Mucosa of gallbladder (tissue), 1 donor: Measurements from ENCODE around the gene CBL. TPM values are rescaled to one million over a fixed set of nuclear protein-coding genes. Genes with fewer than 3 reads are reported as not detected.

ENCODE experiments used
- DNase-seq: peaks from one replicate; pipeline ENCODE4 v3.0.0-alpha.2; 2020; ENCODE audit warnings: low spot score
- total RNA-seq: library from RNA; stranded (reverse); gene quantifications from one replicate; pipeline ENCODE4 v1.2.1, GENCODE V29; 2021
- donor health status: DM: no; HTN: no; CAD: no.

The CBL gene
- total RNA-seq, 1 donor from 2014 or later, result 15.6 TPM

DNA sequence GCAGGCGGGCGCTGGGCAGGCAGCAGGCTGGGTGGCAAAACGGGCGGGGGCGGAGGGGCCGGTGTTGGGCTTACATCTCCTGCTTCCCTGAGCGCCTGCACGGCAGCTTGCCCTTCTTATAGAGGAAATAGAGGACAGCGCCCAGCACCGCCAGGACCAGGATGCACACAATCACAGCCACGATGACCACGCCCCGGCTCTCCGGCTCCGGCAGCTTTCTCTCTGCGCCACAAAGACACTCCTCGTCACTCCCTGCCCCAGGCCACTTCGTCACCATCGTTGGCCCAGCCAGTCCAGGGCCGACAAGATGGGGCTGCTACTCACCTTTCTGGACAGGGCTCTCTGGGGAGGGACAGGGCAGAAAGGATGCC is 104.5 kb downstream of the CBL start:
- no peak for DNase-seq

DNA sequence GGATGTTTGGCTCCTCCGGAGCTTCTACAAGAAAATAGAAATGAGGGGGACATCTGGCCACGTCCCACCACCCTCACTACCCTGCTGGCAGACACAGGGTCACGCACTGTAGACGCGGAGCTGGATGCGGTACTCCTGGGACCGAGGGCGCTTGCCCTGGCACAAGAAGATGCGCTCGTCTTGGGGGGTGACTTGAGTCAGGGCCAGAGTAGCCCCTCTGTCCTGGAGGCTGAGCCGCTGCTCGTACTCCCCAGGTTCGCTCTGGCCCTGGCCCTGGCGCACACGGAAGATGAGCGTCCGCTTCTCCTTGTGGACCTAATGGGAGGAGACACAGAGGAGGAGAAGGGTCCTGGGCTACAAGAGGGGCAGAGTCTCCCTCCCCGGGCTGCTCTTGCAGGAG is 108.6 kb downstream of the CBL start:
- DNase-seq, result no peak

DNA sequence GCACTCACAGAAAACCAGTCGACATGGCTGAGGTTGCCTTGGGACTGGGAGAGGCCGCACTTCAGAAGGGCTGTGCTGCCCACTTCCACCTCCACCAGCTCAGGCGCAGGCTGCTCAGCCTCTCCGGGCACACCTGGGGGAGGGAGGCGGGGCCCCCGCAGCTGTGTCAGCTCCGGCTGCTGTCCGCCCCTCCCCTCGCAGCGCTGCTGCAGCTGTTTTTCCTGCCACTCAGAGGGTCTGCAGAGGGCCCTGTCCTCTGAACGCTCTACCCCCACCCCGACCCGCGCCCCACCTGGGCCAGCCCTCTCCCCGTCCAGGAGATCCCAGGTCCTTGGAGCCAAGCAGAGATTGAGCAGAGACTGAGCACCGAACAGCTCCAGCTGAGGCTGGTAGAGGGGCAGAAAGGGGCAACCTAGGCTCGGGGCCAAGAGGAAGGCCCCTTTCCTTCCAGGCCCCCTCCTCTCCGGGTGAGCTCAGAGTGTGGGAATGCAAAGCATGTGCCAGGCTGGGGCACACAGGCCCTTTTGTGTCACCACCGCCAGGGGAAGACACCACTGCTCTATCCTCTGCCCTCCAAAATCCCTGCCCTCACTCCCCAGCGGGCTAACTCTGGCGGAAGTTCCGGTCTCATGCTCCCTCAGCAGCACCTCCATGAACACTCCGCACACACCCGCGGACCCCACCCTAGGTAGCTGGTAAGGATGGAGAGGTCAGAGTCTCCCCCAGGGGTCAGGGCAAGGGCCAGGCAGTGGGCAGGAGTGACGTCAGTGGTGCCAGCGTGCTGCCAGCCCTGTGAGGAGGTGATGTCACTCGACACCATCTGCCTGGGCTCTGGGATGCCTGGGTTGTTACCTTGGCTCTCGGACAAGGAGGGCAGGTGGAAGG is 109.2 kb downstream of the CBL start:
- no peak for DNase-seq

DNA sequence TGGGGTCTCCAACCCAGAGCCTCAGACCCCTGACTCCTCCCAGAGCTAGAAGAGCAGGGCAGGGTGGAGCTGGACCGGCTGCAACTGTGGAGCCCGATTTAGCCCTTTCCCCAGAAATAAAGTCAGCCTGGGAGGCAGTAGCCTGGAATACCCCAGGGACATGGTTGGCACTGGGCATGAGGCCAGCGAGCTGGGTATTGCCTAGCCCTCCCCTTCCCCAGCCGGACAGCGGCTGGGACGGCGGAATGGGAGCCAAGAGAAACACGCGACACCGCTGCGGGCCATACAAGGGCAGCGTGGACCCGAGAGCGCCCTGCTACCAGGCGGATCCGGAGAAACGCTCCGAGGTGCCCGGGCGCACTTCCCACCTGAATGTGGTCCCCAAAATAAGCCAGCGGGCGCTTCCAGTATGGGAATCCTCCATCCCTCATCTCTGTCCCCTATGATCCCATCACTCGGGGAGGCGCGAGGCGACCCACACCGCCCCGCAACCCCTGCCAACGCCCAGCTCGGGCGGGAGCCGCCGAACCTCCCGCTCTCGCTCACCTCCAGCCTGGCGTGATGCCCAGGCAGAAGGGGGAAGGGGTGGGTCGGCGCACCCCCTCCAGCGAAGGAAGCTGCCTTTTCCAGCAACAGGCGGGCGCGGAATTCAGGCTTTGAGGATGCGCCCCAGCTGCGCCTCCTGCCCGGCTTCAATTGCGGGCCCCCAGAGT is 110.0 kb downstream of the CBL start:
- no peak for DNase-seq

GRCh38 chr11:119316729-119317591 is 110.8 kb downstream of the CBL start, which contains the start of gene MCAM:
MCAM (minus strand) TSS chr11:119317130; CDS start chr11:119317101, 29 bp downstream.
- no peak for DNase-seq

GRCh38 chr11:119317592-119318239 is 111.6 kb downstream of the CBL start:
- no peak for DNase-seq

DNA sequence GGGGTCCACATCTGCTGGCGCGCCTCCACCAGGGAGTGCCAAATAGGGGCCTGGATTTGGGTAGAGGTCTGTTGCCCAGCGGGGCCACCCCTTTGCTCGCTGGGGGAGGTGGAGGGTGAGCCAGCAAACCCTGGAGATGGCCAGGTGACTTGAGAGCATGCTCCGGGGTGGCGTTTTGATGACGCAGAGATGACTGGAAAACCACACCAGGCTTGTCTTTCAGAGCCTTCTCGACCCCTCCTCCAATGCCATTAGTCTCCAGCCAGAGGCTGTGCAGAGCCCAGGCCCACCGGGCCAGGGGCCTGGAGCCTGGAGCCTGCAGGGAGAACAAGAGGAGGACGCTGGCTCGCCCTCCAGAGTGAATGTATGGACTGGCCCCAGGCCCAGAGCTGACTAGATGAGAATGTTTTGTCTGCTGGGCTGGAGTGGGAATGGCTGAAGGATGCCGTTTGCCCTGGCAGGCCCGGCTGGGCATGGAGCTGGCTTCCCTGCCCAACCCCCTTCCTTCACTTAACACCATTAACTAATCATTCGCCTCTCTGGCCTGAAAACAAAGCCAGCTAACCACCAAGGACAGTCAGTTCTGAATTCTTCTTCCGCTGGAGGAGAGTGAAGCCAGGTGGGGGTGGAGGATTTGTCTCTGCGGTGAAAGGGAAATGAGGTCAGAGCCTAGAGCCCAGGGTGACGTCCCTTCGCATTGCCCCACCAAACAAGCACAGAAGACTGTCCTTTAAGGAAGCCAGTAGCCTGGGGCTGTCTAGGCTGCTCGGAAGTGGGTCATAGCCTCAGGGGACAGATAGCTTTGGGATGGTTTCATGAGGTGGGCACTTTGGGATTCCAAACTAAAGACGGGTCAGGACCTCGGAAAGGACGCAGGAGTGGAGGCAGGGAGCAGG is 112.3 kb downstream of the CBL start:
- DNase-seq, result no peak

- DNase-seq, result no peak
Observed at GRCh38 chr11:119319136-119319699, 113.1 kb downstream of the CBL start.

DNA sequence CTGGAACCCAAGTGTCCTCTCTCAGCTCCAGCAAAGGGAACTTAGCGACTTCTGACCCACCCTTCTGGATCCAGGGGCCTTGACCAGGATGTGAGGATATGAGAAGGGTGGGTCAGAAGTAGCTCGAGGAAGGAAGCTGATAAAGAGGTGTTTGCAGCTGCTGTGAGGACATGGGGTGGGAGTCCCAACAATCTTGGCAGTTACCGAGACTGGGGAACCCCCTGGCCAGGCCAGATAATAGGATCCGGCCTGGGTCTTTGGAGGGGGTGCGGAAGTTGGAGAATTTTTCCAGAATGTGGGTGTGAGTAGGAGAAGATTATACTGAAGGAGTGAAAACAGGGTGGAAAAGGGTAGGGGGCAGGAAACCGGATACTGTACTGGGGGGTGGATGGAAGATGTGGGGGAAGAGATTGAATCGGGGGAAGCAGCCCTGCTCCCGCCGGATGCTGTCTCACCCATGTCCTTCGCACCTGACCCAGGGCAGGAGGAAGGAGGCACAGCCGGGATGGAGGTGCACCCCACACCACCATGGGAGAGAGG is 113.6 kb downstream of the CBL start:
- DNase-seq, result no peak

DNA sequence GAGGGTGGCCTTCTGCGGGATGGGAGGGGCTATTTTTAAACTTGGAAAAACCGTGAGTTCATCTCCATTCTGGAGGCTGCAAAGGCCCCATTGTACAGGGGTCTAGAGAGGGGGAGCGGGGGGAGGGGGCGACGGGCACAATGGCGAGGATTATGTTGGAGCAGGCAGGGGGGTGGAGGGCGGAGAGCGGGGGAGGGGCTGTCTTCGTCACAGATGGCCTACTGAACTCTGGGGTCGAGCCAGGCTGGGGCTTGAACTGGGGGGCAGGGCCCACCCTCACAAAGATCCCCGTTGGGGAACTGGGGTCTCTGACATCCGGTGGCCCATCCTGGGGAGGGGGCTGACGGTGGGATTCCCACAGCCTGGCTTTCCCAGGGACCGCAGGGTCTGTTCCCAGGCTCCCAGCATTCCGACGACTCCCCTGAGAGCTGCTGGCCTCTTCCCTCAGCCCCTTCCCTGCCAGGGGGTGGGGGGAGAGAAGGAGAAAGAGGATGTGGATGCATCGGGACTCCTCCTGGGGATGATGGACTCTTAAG is 114.2 kb downstream of the CBL start:
- DNase-seq, result no peak

- DNase-seq, result no peak
Observed at GRCh38 chr11:119320776-119321524, 114.8 kb downstream of the CBL start.

DNA sequence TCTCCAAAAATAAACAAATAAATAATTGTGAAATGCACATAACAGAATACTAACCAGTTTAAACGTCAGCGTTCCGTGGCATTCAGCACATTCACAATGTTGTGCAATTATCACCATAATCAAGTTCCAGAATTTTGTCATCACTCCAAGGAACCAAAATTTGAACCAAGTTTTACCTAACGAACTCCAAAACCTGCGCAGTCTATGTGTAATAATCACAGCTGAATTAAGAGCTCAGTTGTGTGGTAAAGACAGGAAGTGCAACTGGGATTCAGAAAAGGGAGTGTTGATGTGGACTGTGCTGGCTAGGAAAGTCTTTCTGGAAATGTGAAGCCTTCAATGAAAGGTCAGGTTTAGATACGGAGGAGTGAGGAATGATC is 116.2 kb downstream of the CBL start:
- no peak for DNase-seq

- no peak for DNase-seq
Observed at GRCh38 chr11:119322921-119323531, 116.9 kb downstream of the CBL start.

DNA sequence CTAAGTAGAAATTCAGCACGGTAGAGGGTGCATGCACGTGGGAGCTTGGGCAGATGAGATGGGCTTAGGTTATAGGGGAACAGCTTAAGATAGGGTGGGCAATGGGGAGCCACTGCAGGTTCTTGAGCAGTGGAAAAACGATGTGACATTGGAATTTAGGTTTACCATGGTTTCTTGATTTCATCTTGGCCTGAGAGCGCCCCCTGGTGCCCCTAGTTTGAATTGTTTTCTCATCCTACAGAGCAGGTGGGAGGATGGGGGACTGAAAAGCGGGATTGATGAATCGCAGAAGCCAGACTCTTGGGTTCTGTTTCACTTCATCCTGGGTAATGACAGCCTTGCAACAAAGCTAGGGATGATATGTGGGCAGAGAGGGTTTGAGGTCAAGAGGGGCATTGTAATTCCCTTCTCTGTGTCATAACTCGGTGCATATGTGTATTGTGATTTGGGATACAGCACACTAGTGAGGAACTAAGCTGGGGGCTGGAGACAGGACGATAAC is 117.4 kb downstream of the CBL start:
- peak; percentile 75 for DNase-seq

- no peak for DNase-seq
Observed at GRCh38 chr11:119324189-119324588, 118.0 kb downstream of the CBL start.

GRCh38 chr11:119329320-119329719 is 123.2 kb downstream of the CBL start:
- no peak for DNase-seq

DNA sequence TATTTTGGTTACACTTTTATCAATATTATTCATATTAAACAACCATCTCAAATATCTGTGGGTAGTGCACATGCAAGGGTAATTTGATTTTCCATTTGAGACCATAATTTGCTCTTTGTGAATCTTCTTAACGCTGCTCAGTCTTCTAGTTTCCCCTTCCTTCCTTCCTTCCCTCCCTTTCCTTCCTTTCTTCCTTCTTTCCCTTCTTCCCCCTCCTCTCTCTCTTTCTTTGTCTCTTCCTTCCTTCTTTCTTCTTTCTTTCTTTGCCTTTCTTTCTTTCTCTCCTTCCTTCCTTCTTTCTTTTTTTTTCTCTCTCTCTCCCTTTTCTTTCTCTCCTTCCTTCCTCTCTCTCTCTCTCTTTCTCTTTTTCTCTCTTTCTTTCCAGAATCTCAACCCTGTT is 124.1 kb downstream of the CBL start:
- no peak for DNase-seq

GRCh38 chr11:119332111-119332765 is 126.1 kb downstream of the CBL start:
- DNase-seq, result no peak
